Measurements from ENCODE around the gene CDC23. TPM values are rescaled to one million over a fixed set of nuclear protein-coding genes. Genes with fewer than 3 reads are reported as not detected.

CDC23 gene
- total and polyA plus RNA-seq, 10 of the 15 experiments (the other 5 are each of a cell fraction or from before 2014, with no cell fraction given) = 37.1 to 66.1 (median 48.6) TPM

DNA sequence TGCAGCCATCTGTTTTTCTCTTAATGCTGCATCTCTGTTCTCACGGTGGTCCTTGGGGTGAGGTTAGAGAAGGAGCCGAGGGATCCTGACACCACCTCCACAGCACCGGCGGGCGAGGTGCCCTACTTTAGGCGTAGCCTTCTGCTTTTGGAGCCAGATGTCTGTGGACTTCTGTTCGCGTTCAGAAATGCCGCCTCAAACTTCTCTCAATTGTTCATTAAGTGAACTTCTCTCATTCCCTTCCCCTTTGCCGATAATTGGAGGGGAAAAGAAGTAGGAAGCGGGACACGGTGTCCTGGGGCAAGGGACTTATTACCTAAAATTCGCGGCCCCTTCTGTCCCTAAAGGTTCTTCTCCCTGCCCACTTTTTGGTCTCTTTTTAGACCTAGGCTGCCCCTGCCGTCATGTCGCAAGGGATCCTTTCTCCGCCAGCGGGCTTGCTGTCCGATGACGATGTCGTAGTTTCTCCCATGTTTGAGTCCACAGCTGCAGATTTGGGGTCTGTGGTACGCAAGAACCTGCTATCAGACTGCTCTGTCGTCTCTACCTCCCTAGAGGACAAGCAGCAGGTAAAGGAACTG is 33.8 kb downstream of the CDC23 start:
- peaks cover 22 to 24% of the 10 kb centered on the region in 2 experiments for H3K36me3 ChIP-seq (ENCODE audit: control insufficient read depth in 2 of 2, insufficient read depth in 2 of 2, low read length in 1 of 2)
- intact Hi-C loops (cut with micrococcal nuclease; ENCODE audit: unreplicated experiment) (loop anchor here (2.0 to 5.0 kb wide), 2 partner anchors 158 to 173 kb away; partner anchors contain the start of genes FAM53C and KDM3B), in situ Hi-C loops (cut with MboI) (loop anchor here (25.0 kb wide), 1 partner anchor 333 kb away; no protein-coding TSS in a partner anchor)
- CTCF ChIA-PET = interaction anchor here (0.6 to 6.5 kb wide), 21 partner anchors 8 to 1619 kb away, joined by 3 to 46 read pairs (median 4); partner anchors contain the start of genes EGR1, KDM3B and PKD2L2
- H3K9me3 ChIP-seq (replicated peaks; ENCODE audit: control insufficient read depth, insufficient read depth, low read length) = no peaks in the 10 kb centered on the region
- POLR2A ChIA-PET = interaction anchor here (0.6 to 2.6 kb wide), 8 partner anchors 9 to 1101 kb away, joined by 3 to 9 read pairs (median 4); partner anchors contain the start of genes CDC23, FAM53C, HSPA9 and KDM3B
- H4K20me1 ChIP-seq (ENCODE audit: control insufficient read depth, insufficient read depth) = no peaks in the 10 kb centered on the region
- H3K4me3 ChIP-seq = peak overlapping the region; percentile 87
- BruUV-seq (replicated peaks) = TSS peak; percentile 66
- H3K79me2 ChIP-seq (ENCODE audit: control insufficient read depth, insufficient read depth, low read length) = peaks cover 34% of the 10 kb centered on the region
- peak overlapping the region; percentile 93 for H3K9ac ChIP-seq (ENCODE audit: control insufficient read depth, insufficient read depth, low read length)
- RAD21 ChIA-PET (ENCODE audit: unreplicated experiment) = interaction anchor here (0.7 to 3.5 kb wide), 11 partner anchors 8 to 396 kb away, joined by 3 to 16 read pairs (median 4); partner anchors contain the start of genes CDC23, CDC25C, EGR1 and HSPA9
- ATAC-seq (no peak; the same call in 2 of the 3 replicates), FAIRE-seq (no peak), DNase-seq (ENCODE audit: low read depth, low spot score) (no peak)
- H3K27me3 ChIP-seq (replicated peaks in 1 of 2; ENCODE audit: control insufficient read depth in 2 of 2, insufficient read depth in 2 of 2, low read length in 1 of 2) = no peaks in the 10 kb centered on the region
- peak overlapping the region; percentile 97 for H3K27ac ChIP-seq (ENCODE audit: control insufficient read depth, insufficient read depth)
- no peaks in the 10 kb centered on the region; the same call in 1 of the 2 replicates for H3K4me1 ChIP-seq (ENCODE audit: control insufficient read depth, insufficient read depth, low read length)
- 2% methylated on average over 23 of the region's 23 CpGs for WGBS (ENCODE audit: insufficient coverage, insufficient replicate concordance, low lambda C conversion rate, missing lambda C conversion rate)
- peak overlapping the region; percentile 81 for H3K4me2 ChIP-seq (ENCODE audit: control insufficient read depth, insufficient read depth)
- peak overlapping the region; percentile 79 for H2AFZ ChIP-seq (ENCODE audit: control insufficient read depth, low read depth, low read length)
- SMC1A ChIA-PET (ENCODE audit: uncharacterized antibody, unreplicated experiment) = interaction anchor here (0.6 to 3.6 kb wide), 9 partner anchors 34 to 324 kb away, joined by 3 to 20 read pairs (median 3); partner anchors contain the start of genes CDC23 and FAM53C
- TF ChIP-seq NR2F1 (conservative IDR thresholded peaks at IDR 0.05) = no peak
- no peak for TF ChIP-seq BHLHE40 (IDR thresholded peaks at IDR 0.05; ENCODE audit: borderline replicate concordance in 1 of 2, low read depth in 2 of 2, low read length in 1 of 2)
- TF ChIP-seq, protein P1, sequence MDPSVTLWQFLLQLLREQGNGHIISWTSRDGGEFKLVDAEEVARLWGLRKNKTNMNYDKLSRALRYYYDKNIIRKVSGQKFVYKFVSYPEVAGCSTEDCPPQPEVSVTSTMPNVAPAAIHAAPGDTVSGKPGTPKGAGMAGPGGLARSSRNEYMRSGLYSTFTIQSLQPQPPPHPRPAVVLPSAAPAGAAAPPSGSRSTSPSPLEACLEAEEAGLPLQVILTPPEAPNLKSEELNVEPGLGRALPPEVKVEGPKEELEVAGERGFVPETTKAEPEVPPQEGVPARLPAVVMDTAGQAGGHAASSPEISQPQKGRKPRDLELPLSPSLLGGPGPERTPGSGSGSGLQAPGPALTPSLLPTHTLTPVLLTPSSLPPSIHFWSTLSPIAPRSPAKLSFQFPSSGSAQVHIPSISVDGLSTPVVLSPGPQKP (IDR thresholded peaks at IDR 0.05; ENCODE audit: low read depth, low read length) = no peak
- TF ChIP-seq, protein P2, sequence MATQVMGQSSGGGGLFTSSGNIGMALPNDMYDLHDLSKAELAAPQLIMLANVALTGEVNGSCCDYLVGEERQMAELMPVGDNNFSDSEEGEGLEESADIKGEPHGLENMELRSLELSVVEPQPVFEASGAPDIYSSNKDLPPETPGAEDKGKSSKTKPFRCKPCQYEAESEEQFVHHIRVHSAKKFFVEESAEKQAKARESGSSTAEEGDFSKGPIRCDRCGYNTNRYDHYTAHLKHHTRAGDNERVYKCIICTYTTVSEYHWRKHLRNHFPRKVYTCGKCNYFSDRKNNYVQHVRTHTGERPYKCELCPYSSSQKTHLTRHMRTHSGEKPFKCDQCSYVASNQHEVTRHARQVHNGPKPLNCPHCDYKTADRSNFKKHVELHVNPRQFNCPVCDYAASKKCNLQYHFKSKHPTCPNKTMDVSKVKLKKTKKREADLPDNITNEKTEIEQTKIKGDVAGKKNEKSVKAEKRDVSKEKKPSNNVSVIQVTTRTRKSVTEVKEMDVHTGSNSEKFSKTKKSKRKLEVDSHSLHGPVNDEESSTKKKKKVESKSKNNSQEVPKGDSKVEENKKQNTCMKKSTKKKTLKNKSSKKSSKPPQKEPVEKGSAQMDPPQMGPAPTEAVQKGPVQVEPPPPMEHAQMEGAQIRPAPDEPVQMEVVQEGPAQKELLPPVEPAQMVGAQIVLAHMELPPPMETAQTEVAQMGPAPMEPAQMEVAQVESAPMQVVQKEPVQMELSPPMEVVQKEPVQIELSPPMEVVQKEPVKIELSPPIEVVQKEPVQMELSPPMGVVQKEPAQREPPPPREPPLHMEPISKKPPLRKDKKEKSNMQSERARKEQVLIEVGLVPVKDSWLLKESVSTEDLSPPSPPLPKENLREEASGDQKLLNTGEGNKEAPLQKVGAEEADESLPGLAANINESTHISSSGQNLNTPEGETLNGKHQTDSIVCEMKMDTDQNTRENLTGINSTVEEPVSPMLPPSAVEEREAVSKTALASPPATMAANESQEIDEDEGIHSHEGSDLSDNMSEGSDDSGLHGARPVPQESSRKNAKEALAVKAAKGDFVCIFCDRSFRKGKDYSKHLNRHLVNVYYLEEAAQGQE (IDR thresholded peaks at IDR 0.05; ENCODE audit: low read depth, low read length) = no peak
- no peak for TF ChIP-seq MXI1 (IDR thresholded peaks at IDR 0.05; ENCODE audit: low read depth, low read length)
- TF ChIP-seq, protein P3, sequence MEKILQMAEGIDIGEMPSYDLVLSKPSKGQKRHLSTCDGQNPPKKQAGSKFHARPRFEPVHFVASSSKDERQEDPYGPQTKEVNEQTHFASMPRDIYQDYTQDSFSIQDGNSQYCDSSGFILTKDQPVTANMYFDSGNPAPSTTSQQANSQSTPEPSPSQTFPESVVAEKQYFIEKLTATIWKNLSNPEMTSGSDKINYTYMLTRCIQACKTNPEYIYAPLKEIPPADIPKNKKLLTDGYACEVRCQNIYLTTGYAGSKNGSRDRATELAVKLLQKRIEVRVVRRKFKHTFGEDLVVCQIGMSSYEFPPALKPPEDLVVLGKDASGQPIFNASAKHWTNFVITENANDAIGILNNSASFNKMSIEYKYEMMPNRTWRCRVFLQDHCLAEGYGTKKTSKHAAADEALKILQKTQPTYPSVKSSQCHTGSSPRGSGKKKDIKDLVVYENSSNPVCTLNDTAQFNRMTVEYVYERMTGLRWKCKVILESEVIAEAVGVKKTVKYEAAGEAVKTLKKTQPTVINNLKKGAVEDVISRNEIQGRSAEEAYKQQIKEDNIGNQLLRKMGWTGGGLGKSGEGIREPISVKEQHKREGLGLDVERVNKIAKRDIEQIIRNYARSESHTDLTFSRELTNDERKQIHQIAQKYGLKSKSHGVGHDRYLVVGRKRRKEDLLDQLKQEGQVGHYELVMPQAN (conservative IDR thresholded peaks at IDR 0.05) = no peak
- TF ChIP-seq, protein P4, sequence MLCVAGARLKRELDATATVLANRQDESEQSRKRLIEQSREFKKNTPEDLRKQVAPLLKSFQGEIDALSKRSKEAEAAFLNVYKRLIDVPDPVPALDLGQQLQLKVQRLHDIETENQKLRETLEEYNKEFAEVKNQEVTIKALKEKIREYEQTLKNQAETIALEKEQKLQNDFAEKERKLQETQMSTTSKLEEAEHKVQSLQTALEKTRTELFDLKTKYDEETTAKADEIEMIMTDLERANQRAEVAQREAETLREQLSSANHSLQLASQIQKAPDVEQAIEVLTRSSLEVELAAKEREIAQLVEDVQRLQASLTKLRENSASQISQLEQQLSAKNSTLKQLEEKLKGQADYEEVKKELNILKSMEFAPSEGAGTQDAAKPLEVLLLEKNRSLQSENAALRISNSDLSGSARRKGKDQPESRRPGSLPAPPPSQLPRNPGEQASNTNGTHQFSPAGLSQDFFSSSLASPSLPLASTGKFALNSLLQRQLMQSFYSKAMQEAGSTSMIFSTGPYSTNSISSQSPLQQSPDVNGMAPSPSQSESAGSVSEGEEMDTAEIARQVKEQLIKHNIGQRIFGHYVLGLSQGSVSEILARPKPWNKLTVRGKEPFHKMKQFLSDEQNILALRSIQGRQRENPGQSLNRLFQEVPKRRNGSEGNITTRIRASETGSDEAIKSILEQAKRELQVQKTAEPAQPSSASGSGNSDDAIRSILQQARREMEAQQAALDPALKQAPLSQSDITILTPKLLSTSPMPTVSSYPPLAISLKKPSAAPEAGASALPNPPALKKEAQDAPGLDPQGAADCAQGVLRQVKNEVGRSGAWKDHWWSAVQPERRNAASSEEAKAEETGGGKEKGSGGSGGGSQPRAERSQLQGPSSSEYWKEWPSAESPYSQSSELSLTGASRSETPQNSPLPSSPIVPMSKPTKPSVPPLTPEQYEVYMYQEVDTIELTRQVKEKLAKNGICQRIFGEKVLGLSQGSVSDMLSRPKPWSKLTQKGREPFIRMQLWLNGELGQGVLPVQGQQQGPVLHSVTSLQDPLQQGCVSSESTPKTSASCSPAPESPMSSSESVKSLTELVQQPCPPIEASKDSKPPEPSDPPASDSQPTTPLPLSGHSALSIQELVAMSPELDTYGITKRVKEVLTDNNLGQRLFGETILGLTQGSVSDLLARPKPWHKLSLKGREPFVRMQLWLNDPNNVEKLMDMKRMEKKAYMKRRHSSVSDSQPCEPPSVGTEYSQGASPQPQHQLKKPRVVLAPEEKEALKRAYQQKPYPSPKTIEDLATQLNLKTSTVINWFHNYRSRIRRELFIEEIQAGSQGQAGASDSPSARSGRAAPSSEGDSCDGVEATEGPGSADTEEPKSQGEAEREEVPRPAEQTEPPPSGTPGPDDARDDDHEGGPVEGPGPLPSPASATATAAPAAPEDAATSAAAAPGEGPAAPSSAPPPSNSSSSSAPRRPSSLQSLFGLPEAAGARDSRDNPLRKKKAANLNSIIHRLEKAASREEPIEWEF (IDR thresholded peaks at IDR 0.05; ENCODE audit: insufficient replicate concordance, low read depth, low read length) = no peak
- no peak for TF ChIP-seq SREBF1 (IDR thresholded peaks at IDR 0.05; ENCODE audit: low read length)
- no peak for TF ChIP-seq MYC (IDR thresholded peaks at IDR 0.05; ENCODE audit: insufficient read depth, insufficient read length, insufficient replicate concordance, low read length, severe bottlenecking)
